Sigmoid colon (tissue), 7 donors: ENCODE results near the gene ST8SIA2. TPM values are rescaled to one million over a fixed set of nuclear protein-coding genes. Genes with fewer than 3 reads are reported as not detected.

Experiments used
- DNase-seq: peaks from one replicate; pipeline ENCODE4 v3.0.0-alpha.2; 2019
- H3K27ac ChIP-seq, 4 donors: fragments of 200-600 bp; sonication (generic); one replicate each; pipeline ENCODE4 v1.5.1; 2016 to 2019; ENCODE audit warnings: mild to moderate bottlenecking in 1 of 4
- H3K27me3 ChIP-seq, 3 donors: fragments of 200-600 bp; sonication (generic); one replicate each; pipeline ENCODE4 v1.5.1; 2019; ENCODE audit warnings: mild to moderate bottlenecking in 1 of 3
- H3K36me3 ChIP-seq, 4 donors: fragments of 200-600 bp; sonication (generic); one replicate each; pipeline ENCODE4 v1.5.1; 2016 to 2019
- H3K4me1 ChIP-seq, 4 donors: fragments of 200-600 bp; sonication (generic); one replicate each; pipeline ENCODE4 v1.5.1; 2017 to 2019
- H3K4me3 ChIP-seq, 4 donors: fragments of 200-600 bp; sonication (generic); one replicate each; pipeline ENCODE4 v1.5.1; 2017 to 2019; ENCODE audit warnings: mild to moderate bottlenecking in 2 of 4, moderate library complexity in 1 of 4
- H3K9me3 ChIP-seq, 4 donors: fragments of 200-600 bp in 3 of 4; sonication (generic) in 3 of 4; one replicate each; pipeline versions ENCODE4 v1.5.1 to v1.6.1; 2013 to 2019
- CTCF ChIP-seq, 4 experiments: fragments of 450-650 bp in 3 of 4; fragments of 200-600 bp in 1 of 4; IDR thresholded peaks; one replicate each; pipeline ENCODE4 v1.5.1; 2016 to 2019; ENCODE audit warnings: antibody characterized with exemption in 4 of 4, mild to moderate bottlenecking in 3 of 4, moderate library complexity in 2 of 4
- EP300 ChIP-seq, 4 donors: sonication (generic); formaldehyde crosslinking; IDR thresholded peaks; one replicate each; pipeline ENCODE4 v1.6.1; 2017; ENCODE audit warnings: antibody characterized with exemption in 4 of 4
- POLR2A ChIP-seq, 2 donors: fragments of 450-650 bp; IDR thresholded peaks; one replicate each; pipeline ENCODE4 v1.6.1; 2016; ENCODE audit warnings: antibody characterized with exemption in 2 of 2, mild to moderate bottlenecking in 2 of 2, moderate library complexity in 2 of 2
- POLR2AphosphoS5 ChIP-seq, 4 donors: sonication (generic); formaldehyde crosslinking; IDR thresholded peaks; one replicate each; pipeline ENCODE4 v1.6.1; 2017; ENCODE audit warnings: antibody characterized with exemption in 4 of 4
- WGBS, 2 donors: extraction: QIAGEN DNeasy Blood & Tissue Kit; methylation state at CpG; one replicate each; pipeline ENCODE4 v1.1.7; 2013; 5-methylcytosine and 5-hydroxymethylcytosine counted together
- intact Hi-C: fragments of 100-400 bp; cut with DNase I; formaldehyde crosslinking; loops from one replicate; pipeline ENCODE4 v1.15.1; 2023
- polyA plus RNA-seq, 3 donors: library from polyadenylated mRNA; stranded (reverse); fragments of 200-250 nt; gene quantifications; one replicate each; pipeline ENCODE4 v1.2.3, GENCODE V29; 2013
- total RNA-seq, 4 donors: library from RNA; depleted of rRNA; stranded (reverse); fragments of >200 nt; gene quantifications; one replicate each; pipeline ENCODE4 v1.1.0, GENCODE V29; 2016
- donor health status: healthy with polysubstance abuse.
- donor health status: Bipolar disorder and iron deficiency.
- donor health status: healthy.

The ST8SIA2 gene
- total and polyA plus RNA-seq, 7 donors = under 0.01 to 0.71 (median 0.16) TPM; not detected in 2

- no peak overlapping the region for H3K27ac ChIP-seq
- H3K4me1 ChIP-seq = no peaks in the 10 kb centered on the region
- intact Hi-C loops = no loop called here
- H3K27me3 ChIP-seq = peaks cover 0 to 19% (median 4%) of the 10 kb centered on the region in 3 donors
- DNase-seq = no peak
- H3K9me3 ChIP-seq = peaks cover 0 to 3% (median 0%) of the 10 kb centered on the region in 4 donors
- 34 to 41% methylated on average over 10 of the region's 10 CpGs for WGBS, 2 donors
- TF ChIP-seq POLR2AphosphoS5 (IDR thresholded peaks at IDR 0.05) = no peak
- TF ChIP-seq CTCF (IDR thresholded peaks at IDR 0.05) = peak in 3 of 4 experiments; percentile 15 to 17 (median 17)
- no peak overlapping the region for H3K4me3 ChIP-seq
- no peaks in the 10 kb centered on the region for H3K36me3 ChIP-seq
Measured at GRCh38 chr15:92383519-92384324, 10.0 kb upstream of the ST8SIA2 start.

DNA sequence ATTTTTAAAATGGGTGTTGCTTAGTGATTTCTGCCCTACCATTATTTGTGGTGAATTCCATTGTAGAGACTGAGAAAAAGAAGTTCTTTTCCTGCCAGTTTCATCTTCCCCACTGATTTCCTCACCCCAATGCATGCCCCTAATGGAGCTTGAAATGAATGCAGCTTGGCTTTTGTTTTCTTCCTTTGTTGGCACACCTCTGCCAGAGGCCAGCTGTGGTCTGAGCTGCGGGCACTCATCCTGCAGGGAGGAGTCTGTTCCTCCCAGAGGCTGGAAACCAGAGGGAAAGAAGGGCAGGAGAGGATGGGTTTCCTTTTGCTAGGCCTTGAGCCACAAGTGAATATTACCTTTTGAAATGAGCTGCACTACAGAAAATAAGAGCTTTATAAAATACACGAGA lies 9.3 kb upstream of the ST8SIA2 start:
- WGBS, 2 donors = 66 to 76% methylated on average over 2 of the region's 2 CpGs
- no peak overlapping the region for H3K27ac ChIP-seq
- H3K36me3 ChIP-seq = no peaks in the 10 kb centered on the region
- H3K4me3 ChIP-seq = no peak overlapping the region
- DNase-seq = no peak
- TF ChIP-seq POLR2A (IDR thresholded peaks at IDR 0.05) (no peak), EP300 (IDR thresholded peaks at IDR 0.05) (no peak), POLR2AphosphoS5 (IDR thresholded peaks at IDR 0.05) (no peak), CTCF (IDR thresholded peaks at IDR 0.05) (no peak)
- no peaks in the 10 kb centered on the region for H3K4me1 ChIP-seq
- H3K27me3 ChIP-seq = peaks cover 0 to 26% (median 4%) of the 10 kb centered on the region in 3 donors
- H3K9me3 ChIP-seq = peaks cover 0 to 3% (median 0%) of the 10 kb centered on the region in 4 donors
- intact Hi-C loops = no loop called here

GRCh38 chr15:92385096-92385495 lies 8.6 kb upstream of the ST8SIA2 start:
- Histone ChIP-seq H3K27me3 (peaks cover 0 to 26% (median 8%) of the 10 kb centered on the region in 3 donors), H3K4me3 (no peak overlapping the region), H3K9me3 (peaks cover 0 to 3% (median 0%) of the 10 kb centered on the region in 4 donors), H3K36me3 (no peaks in the 10 kb centered on the region), H3K4me1 (no peaks in the 10 kb centered on the region), H3K27ac (no peak overlapping the region)
- WGBS, 2 donors = 87 to 93% methylated on average over 2 of the region's 2 CpGs
- no peak for TF ChIP-seq POLR2AphosphoS5 (IDR thresholded peaks at IDR 0.05)
- no peak for TF ChIP-seq POLR2A (IDR thresholded peaks at IDR 0.05)
- no peak for TF ChIP-seq CTCF (IDR thresholded peaks at IDR 0.05)
- no peak for TF ChIP-seq EP300 (IDR thresholded peaks at IDR 0.05)
- intact Hi-C loops = no loop called here
- DNase-seq = no peak

GRCh38 chr15:92391640-92392039 lies 2.0 kb upstream of the ST8SIA2 start:
- no peaks in the 10 kb centered on the region for H3K9me3 ChIP-seq
- peaks cover 0 to 18% (median 17%) of the 10 kb centered on the region in 4 donors for H3K4me1 ChIP-seq
- DNase-seq = no peak
- intact Hi-C loops = no loop called here
- H3K36me3 ChIP-seq = no peaks in the 10 kb centered on the region
- no peak overlapping the region for H3K27ac ChIP-seq
- H3K4me3 ChIP-seq = no peak overlapping the region
- peaks cover 25 to 78% (median 46%) of the 10 kb centered on the region in 3 donors for H3K27me3 ChIP-seq
- WGBS, 2 donors = 25 to 33% methylated on average over 4 of the region's 4 CpGs
- no peak for TF ChIP-seq POLR2AphosphoS5 (IDR thresholded peaks at IDR 0.05)

DNA sequence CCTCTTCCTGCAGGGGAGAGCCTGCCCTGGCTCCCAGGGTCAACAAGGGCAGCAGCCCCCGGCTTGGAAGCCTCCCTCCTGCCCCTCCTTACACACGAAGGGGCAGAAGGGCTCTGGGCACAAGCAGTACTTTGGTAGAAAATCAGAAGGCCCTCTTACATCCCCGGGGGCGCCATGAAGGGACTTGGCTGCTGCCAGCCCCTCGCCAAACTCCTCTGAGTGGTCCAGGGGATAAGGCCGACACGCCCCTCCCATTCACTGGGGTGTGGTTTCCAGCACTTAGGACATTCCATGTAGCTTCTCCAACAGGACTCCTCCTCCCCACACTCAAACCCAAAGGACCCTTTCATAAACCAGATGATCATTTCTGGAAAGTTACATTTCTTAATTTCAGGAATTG lies 1.2 kb upstream of the ST8SIA2 start:
- no peaks in the 10 kb centered on the region for H3K36me3 ChIP-seq
- no peak overlapping the region for H3K4me3 ChIP-seq
- H3K9me3 ChIP-seq = no peaks in the 10 kb centered on the region
- H3K27me3 ChIP-seq = peaks cover 25 to 70% (median 46%) of the 10 kb centered on the region in 3 donors
- no peak for TF ChIP-seq POLR2A (IDR thresholded peaks at IDR 0.05)
- TF ChIP-seq EP300 (IDR thresholded peaks at IDR 0.05) = no peak
- no peak for TF ChIP-seq POLR2AphosphoS5 (IDR thresholded peaks at IDR 0.05)
- TF ChIP-seq CTCF (IDR thresholded peaks at IDR 0.05) = no peak
- DNase-seq = no peak
- H3K27ac ChIP-seq = no peak overlapping the region
- 5 to 7% methylated on average over 7 of the region's 7 CpGs for WGBS, 2 donors
- peaks cover 0 to 18% (median 17%) of the 10 kb centered on the region in 4 donors for H3K4me1 ChIP-seq
- intact Hi-C loops = no loop called here
